Left renal pelvis (tissue), 4 donors: ENCODE measurements around the gene TCN2. TPM values are rescaled to one million over a fixed set of nuclear protein-coding genes. Genes with fewer than 3 reads are reported as not detected.
"Not testable (repeated sequence)": the region's sequence is repeated elsewhere in the genome, so short reads cannot be mapped to it uniquely, and the experiment has no call there.

ENCODE experiments used
- DNase-seq, 4 donors: peaks; one replicate each; pipeline ENCODE4 v3.0.0-alpha.2; 2013; ENCODE audit warnings: low read depth in 4 of 4, low spot score in 3 of 4
- polyA plus RNA-seq, 4 donors: library from polyadenylated mRNA; unstranded; fragments of 120-200 nt; gene quantifications; one replicate each; pipeline ENCODE4 v1.2.1, GENCODE V29; 2013; ENCODE audit not compliant: insufficient read length in 4 of 4

The TCN2 gene
- polyA plus RNA-seq, 4 donors = 25.8 to 62.3 (median 50.4) TPM

DNA sequence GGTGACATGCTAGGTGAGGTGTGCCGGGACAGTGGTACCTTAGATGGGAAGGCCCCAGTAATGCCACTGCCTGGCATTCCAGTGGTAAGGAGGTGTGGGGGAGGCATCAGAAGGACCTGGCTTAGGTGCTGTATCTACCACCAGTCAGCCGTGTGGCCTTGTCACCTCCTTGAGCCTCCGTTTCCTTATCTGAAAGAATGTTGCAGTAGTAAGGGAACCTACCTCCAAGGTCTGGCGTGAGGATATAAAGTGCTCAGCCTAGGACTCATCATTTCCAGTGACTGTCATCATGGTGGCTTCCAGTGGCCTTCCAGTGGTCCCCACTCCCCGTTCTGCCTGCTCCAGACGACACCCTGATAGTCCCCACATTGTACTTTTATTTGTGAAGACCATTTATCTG lies 67.5 kb downstream of the TCN2 start:
- no peak for DNase-seq

DNA sequence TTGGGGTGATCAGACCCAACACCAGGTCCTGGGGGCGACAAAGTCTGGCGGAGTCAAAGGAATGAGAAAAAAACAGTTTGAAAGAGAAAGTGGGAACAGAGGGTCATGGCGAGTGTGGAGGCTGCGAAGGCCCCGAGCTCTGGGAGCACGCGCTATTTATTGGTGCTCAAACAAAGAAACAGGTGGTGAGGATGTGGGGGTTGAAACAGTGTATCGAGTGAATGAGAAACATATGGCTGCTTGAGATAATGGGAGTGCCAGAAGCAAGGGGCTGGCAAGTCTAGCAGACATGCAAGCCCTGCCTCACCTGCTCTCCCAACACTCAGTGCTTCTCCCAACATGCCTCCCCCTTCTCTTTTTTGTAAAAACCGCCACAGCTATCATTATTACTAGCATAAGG lies 68.5 kb downstream of the TCN2 start:
- no peak for DNase-seq

DNA sequence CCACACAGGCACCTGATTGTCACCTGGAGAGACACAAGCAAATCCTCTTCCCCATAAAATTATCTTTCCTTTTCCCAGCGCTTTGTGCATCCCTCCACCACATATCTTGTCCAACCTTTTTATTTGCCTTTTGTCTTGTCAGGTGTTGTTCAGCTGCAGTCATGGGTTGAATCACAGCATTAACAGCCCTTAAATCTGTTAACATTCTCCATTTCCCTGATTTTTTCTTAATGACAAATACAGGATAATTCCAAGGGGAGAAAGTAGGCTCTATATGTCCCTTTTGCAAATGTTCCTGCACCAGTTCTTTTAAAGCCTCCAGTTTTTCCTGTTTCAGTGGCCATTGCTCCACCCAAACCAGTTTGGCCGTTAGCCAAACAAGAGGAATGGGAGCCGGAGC lies 69.6 kb downstream of the TCN2 start:
- DNase-seq = not testable (repeated sequence)

Other genes starting within 250 kb of the TCN2 start
- 10 to 100 TPM; 17.2 to 27.9 (median 21.2) TPM for gene RNF215, start 219.8 kb upstream of the TCN2 start, polyA plus RNA-seq
- 1 to 10 TPM; 4.3 to 8.1 (median 5.9) TPM for gene SEC14L2, start 210.2 kb upstream of the TCN2 start, polyA plus RNA-seq
- 10 to 100 TPM in 1 of 4 donors, 1 to 10 TPM in 3; 2.4 to 12.0 (median 8.4) TPM for gene MTFP1, start 181.4 kb upstream of the TCN2 start, polyA plus RNA-seq
- under 1 TPM in 2 of 4 donors, not detected in 2; 0.07 to 0.09 TPM for gene SEC14L3, start 135.2 kb upstream of the TCN2 start, polyA plus RNA-seq
- gene SEC14L4, start 101.5 kb upstream of the TCN2 start, polyA plus RNA-seq = 1 to 10 TPM in 1 of 4 donors, under 1 TPM in 3; 0.44 to 1.1 (median 0.68) TPM
- gene SEC14L6, start 60.4 kb upstream of the TCN2 start, polyA plus RNA-seq = 10 to 100 TPM in 1 of 4 donors, 1 to 10 TPM in 3; 4.2 to 10.0 (median 6.3) TPM
- 10 to 100 TPM in 3 of 4 donors, under 1 TPM in 1; 0.79 to 37.4 (median 23.7) TPM for gene GAL3ST1, start 32.5 kb upstream of the TCN2 start, polyA plus RNA-seq
- gene PES1, start 15.3 kb upstream of the TCN2 start, polyA plus RNA-seq = 10 to 100 TPM; 47.1 to 69.6 (median 66.9) TPM
- 1 to 10 TPM; 1.3 to 2.1 (median 1.5) TPM for gene SLC35E4, start 28.6 kb downstream of the TCN2 start, polyA plus RNA-seq
- 10 to 100 TPM in 1 of 4 donors, 1 to 10 TPM in 3; 4.5 to 10.7 (median 6.6) TPM for gene DUSP18, start 60.7 kb downstream of the TCN2 start, polyA plus RNA-seq
- 1 to 10 TPM; 5.8 to 7.9 (median 6.1) TPM for gene OSBP2, start 87.7 kb downstream of the TCN2 start, polyA plus RNA-seq